ENCODE results near the gene WDR43. TPM values are rescaled to one million over a fixed set of nuclear protein-coding genes. Genes with fewer than 3 reads are reported as not detected.
A peak's percentile ranks its signal among the peaks of the same experiment; 100 is the strongest.

WDR43 gene
- total and polyA plus RNA-seq, 9 of the 15 experiments (the other 6 are each of a cell fraction or from before 2014, with no cell fraction given), result 34.6 to 197 (median 105) TPM

- peak; percentile 31; the same call in 1 of the 2 replicates for TF ChIP-seq REST (IDR thresholded peaks at IDR 0.05; ENCODE audit: borderline replicate concordance)
- no peak for TF ChIP-seq REST (CRISPR knock-in tag; IDR thresholded peaks at IDR 0.05; ENCODE audit: low read depth)
- 0 out of 2 replicates have a peak, but pooled peaks have one; percentile 11 for TF ChIP-seq DEAF1 (CRISPR knock-in tag; IDR thresholded peaks at IDR 0.05)
- peak; percentile 33 for TF ChIP-seq CTCFL (IDR thresholded peaks at IDR 0.05; ENCODE audit: borderline replicate concordance, insufficient read depth, low read depth, low read length, poor library complexity, severe bottlenecking)
- TF ChIP-seq ZNF384 (IDR thresholded peaks at IDR 0.05; ENCODE audit: low read depth, low read length), result no peak
Observed at GRCh38 chr2:28956890-28957289, 62.4 kb downstream of the WDR43 start (continued).
